HepG2 (cell line): ENCODE data around the gene SOWAHD. TPM values are rescaled to one million over a fixed set of nuclear protein-coding genes. Genes with fewer than 3 reads are reported as not detected.

Source experiments
- ATAC-seq: fragments of 200-7000 bp; cut with Tn5 transposase; 3 replicates; pipeline ENCODE4 v1.9.1; 2020; ENCODE audit warnings: mild to moderate bottlenecking, moderate library complexity
- BruUV-seq: library from RNA; stranded (reverse); fragments of 400-500 nt; replicated peaks from 2 replicates; lab custom pipeline; 2021; lab: Mats Ljungman, UMichigan
- CTCF ChIA-PET: fragments of 300-600 bp; formaldehyde crosslinking; extraction: SDS; loops from one replicate; lab custom pipeline; 2021; ENCODE audit warnings: low total read pairs, inconsistent platforms, low intra/inter-chr PET ratio; lab: Yijun Ruan, JAX
- POLR2A ChIA-PET: fragments of 350-600 bp; sonication (Branson Sonifier 250); formaldehyde crosslinking; loops from one replicate; lab custom pipeline; 2020; ENCODE audit warnings: antibody characterized with exemption, inconsistent platforms; lab: Yijun Ruan, JAX
- DNase-seq: peaks from one replicate; pipeline ENCODE4 v3.0.0-alpha.2; 2015; ENCODE audit warnings: low spot score
- FAIRE-seq: peaks from 3 replicates; lab custom pipeline; 2011; peaks lifted over from hg19 to GRCh38; lab: Jason Lieb, UNC
- H2AFZ ChIP-seq: one replicate; pipeline ENCODE4 v1.6.1; 2011; ENCODE audit warnings: low read length, inconsistent platforms
- H3K27ac ChIP-seq: fragments of 300-600 bp; 3 replicates; pipeline ENCODE4 v1.8.0; 2011; ENCODE audit warnings: mixed run types, mild to moderate bottlenecking, mixed read lengths, low read length, inconsistent platforms; ENCODE audit not compliant: insufficient read depth; ENCODE audit errors: extremely low read length
- H3K27me3 ChIP-seq, 2 experiments: fragments of 200-600 bp in 1 of 2; 2 replicates in 1 of 2; 3 replicates in 1 of 2; pipeline versions ENCODE4 v1.6.0 to v1.8.0; 2011; ENCODE audit warnings: low read length in 2 of 2, mild to moderate bottlenecking in 2 of 2, moderate library complexity in 2 of 2, inconsistent platforms in 1 of 2; ENCODE audit not compliant: insufficient read depth in 2 of 2, control insufficient read depth in 1 of 2
- H3K36me3 ChIP-seq, 2 experiments: fragments of 200-600 bp in 1 of 2; replicated peaks in 1 of 2; 2 replicates in 1 of 2; 3 replicates in 1 of 2; pipeline versions ENCODE4 v1.5.1 to v1.8.0; 2011; ENCODE audit warnings: low read length in 2 of 2, inconsistent platforms in 1 of 2; ENCODE audit not compliant: insufficient read depth in 2 of 2, control insufficient read depth in 1 of 2
- H3K4me1 ChIP-seq: 2 replicates; pipeline ENCODE4 v1.5.1; 2012; ENCODE audit warnings: low read length, inconsistent platforms; ENCODE audit not compliant: insufficient read depth
- H3K4me2 ChIP-seq: 2 replicates; pipeline ENCODE4 v1.6.0; 2011; ENCODE audit warnings: low read depth, low read length, inconsistent platforms
- H3K4me3 ChIP-seq, 3 experiments: fragments of 200-600 bp in 1 of 3; sonication (generic), shearing (Covaris generic) in 1 of 3; replicated peaks in 1 of 3; 2 replicates each; pipeline ENCODE4 v1.5.1; 2011 to 2016; ENCODE audit warnings: low read length in 3 of 3, inconsistent platforms in 2 of 3, low read depth in 2 of 3, mild to moderate bottlenecking in 2 of 3, control low read depth in 1 of 3, mixed read lengths in 1 of 3; ENCODE audit not compliant: insufficient read depth in 1 of 3
- H3K79me2 ChIP-seq: one replicate; pipeline ENCODE4 v1.6.1; 2011; ENCODE audit warnings: low read length, inconsistent platforms; ENCODE audit not compliant: insufficient read depth
- H3K9ac ChIP-seq: 2 replicates; pipeline ENCODE4 v1.6.0; 2011; ENCODE audit warnings: mild to moderate bottlenecking, low read depth, low read length, inconsistent platforms; ENCODE audit not compliant: insufficient read depth
- H3K9me3 ChIP-seq: 2 replicates; pipeline ENCODE4 v1.5.1; 2012; ENCODE audit warnings: mild to moderate bottlenecking, low read length
- H4K20me1 ChIP-seq: 2 replicates; pipeline ENCODE4 v1.6.0; 2011; ENCODE audit warnings: inconsistent platforms, mild to moderate bottlenecking, low read length, moderate library complexity; ENCODE audit not compliant: insufficient read depth
- EED ChIP-seq: sonication (generic); formaldehyde crosslinking; IDR thresholded peaks from 2 replicates; pipeline ENCODE4 v1.5.0; 2020; ENCODE audit warnings: mild to moderate bottlenecking, missing genetic modification reagents
- HNRNPUL1 ChIP-seq: fragments of 200-400 bp; formaldehyde crosslinking; IDR thresholded peaks from 2 replicates; pipeline ENCODE4 v1.6.1; 2017; ENCODE audit warnings: low read depth, mild to moderate bottlenecking, low read length, moderate library complexity
- KAT8 ChIP-seq: IDR thresholded peaks from 2 replicates; pipeline ENCODE4 v1.6.1; 2016; ENCODE audit warnings: missing genetic modification reagents, missing compliant biosample characterization
- SALL2 ChIP-seq: sonication (generic); formaldehyde crosslinking; IDR thresholded peaks from 2 replicates; pipeline ENCODE4 v1.8.1; 2023; ENCODE audit warnings: mild to moderate bottlenecking, missing genetic modification reagents, inconsistent platforms
- ZFP62 ChIP-seq: sonication (generic); formaldehyde crosslinking; IDR thresholded peaks from 2 replicates; pipeline ENCODE4 v1.4.0; 2020; ENCODE audit warnings: missing genetic modification reagents
- ZNF33A ChIP-seq: sonication (generic); formaldehyde crosslinking; IDR thresholded peaks from 2 replicates; pipeline ENCODE4 v1.5.1; 2020; ENCODE audit warnings: missing genetic modification reagents, mild to moderate bottlenecking, moderate library complexity, borderline replicate concordance
- WGBS: methylation state at CpG from one replicate; pipeline ENCODE4 v1.1.6; 2017; ENCODE audit warnings: low lambda C conversion rate; 5-methylcytosine and 5-hydroxymethylcytosine counted together
- in situ Hi-C: cut with HindIII; loops from 2 replicates; pipeline ENCODE4 v1.10.0; 2017; ENCODE audit warnings: low pct_unique_long_range_greater_than_20kb; ENCODE audit not compliant: extremely low pct_ligation_motif_present
- intact Hi-C: fragments of 100-400 bp; cut with micrococcal nuclease; formaldehyde crosslinking; loops from one replicate; pipeline ENCODE4 v1.10.0; 2022; ENCODE audit not compliant: unreplicated experiment
- polyA plus RNA-seq, 8 experiments: library from polyadenylated mRNA; depleted of rRNA in 3 of 8; stranded (reverse) in 7 of 8; unstranded in 1 of 8; fragments of >200 nt; fragmentation: Illumina TruSeq in 4 of 8; extraction: Trizol in 4 of 8; gene quantifications; 2 replicates each; pipeline versions ENCODE4 v1.2.1 to v1.2.3, GENCODE V29; 2011 to 2016; ENCODE audit warnings: low read depth in 4 of 8, missing spikeins in 1 of 8, mixed read lengths in 1 of 8; ENCODE audit not compliant: insufficient read depth in 1 of 8
- total RNA-seq, 5 experiments: library from RNA; depleted of rRNA; stranded (reverse); fragments of >200 nt; fragmentation: Illumina TruSeq; extraction: Trizol; gene quantifications; 2 replicates each; pipeline ENCODE4 v1.2.3, GENCODE V29; 2016; ENCODE audit warnings: low read depth in 1 of 5
- TF ChIP-seq, protein P1 (sequence below): sonication (generic); formaldehyde crosslinking; IDR thresholded peaks from 2 replicates; pipeline ENCODE4 v1.5.0; 2020; ENCODE audit warnings: mild to moderate bottlenecking, missing genetic modification reagents
- TF ChIP-seq, protein P2 (sequence below): sonication (generic); formaldehyde crosslinking; IDR thresholded peaks from 2 replicates; pipeline ENCODE4 v1.5.0; 2020; ENCODE audit warnings: mild to moderate bottlenecking, missing genetic modification reagents, borderline replicate concordance
- TF ChIP-seq, protein P3 (sequence below), 2 experiments: IDR thresholded peaks; 2 replicates each; pipeline ENCODE4 v1.6.1; 2011 to 2012; ENCODE audit warnings: low read length in 2 of 2, borderline replicate concordance in 1 of 2, low read depth in 1 of 2, mild to moderate bottlenecking in 1 of 2, moderate library complexity in 1 of 2
- TF ChIP-seq, protein P4 (sequence below): sonication (generic); formaldehyde crosslinking; IDR thresholded peaks from 2 replicates; pipeline ENCODE4 v1.4.0; 2020; ENCODE audit warnings: missing genetic modification reagents

Gene SOWAHD
- total and polyA plus RNA-seq, 2 of the 13 experiments (the other 11 are each of a cell fraction or from before 2014, with no cell fraction given), result 1.0 to 1.3 TPM

DNA sequence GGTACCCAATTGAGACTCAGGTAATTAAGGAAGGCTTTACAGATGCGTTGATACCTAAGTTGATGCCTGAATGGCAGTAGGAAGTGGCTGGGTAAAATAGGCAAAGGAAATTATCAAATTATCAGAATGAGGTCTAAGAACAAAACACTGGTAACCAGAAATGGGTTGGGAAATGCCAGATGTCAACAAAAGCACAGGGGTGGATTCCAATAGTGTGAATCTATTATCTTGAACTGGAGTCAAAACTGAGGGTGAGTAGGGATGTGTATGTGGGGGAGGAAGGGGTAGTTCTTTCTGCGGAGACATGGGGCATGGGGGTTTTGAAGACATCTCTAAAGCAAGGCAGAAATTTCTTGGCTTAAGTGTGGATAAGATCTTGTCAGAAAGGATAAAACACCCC is 49.5 kb upstream of the SOWAHD start (continued):
- TF ChIP-seq, protein P1, sequence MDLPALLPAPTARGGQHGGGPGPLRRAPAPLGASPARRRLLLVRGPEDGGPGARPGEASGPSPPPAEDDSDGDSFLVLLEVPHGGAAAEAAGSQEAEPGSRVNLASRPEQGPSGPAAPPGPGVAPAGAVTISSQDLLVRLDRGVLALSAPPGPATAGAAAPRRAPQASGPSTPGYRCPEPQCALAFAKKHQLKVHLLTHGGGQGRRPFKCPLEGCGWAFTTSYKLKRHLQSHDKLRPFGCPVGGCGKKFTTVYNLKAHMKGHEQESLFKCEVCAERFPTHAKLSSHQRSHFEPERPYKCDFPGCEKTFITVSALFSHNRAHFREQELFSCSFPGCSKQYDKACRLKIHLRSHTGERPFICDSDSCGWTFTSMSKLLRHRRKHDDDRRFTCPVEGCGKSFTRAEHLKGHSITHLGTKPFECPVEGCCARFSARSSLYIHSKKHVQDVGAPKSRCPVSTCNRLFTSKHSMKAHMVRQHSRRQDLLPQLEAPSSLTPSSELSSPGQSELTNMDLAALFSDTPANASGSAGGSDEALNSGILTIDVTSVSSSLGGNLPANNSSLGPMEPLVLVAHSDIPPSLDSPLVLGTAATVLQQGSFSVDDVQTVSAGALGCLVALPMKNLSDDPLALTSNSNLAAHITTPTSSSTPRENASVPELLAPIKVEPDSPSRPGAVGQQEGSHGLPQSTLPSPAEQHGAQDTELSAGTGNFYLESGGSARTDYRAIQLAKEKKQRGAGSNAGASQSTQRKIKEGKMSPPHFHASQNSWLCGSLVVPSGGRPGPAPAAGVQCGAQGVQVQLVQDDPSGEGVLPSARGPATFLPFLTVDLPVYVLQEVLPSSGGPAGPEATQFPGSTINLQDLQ, result no peak
- TF ChIP-seq, protein P2, sequence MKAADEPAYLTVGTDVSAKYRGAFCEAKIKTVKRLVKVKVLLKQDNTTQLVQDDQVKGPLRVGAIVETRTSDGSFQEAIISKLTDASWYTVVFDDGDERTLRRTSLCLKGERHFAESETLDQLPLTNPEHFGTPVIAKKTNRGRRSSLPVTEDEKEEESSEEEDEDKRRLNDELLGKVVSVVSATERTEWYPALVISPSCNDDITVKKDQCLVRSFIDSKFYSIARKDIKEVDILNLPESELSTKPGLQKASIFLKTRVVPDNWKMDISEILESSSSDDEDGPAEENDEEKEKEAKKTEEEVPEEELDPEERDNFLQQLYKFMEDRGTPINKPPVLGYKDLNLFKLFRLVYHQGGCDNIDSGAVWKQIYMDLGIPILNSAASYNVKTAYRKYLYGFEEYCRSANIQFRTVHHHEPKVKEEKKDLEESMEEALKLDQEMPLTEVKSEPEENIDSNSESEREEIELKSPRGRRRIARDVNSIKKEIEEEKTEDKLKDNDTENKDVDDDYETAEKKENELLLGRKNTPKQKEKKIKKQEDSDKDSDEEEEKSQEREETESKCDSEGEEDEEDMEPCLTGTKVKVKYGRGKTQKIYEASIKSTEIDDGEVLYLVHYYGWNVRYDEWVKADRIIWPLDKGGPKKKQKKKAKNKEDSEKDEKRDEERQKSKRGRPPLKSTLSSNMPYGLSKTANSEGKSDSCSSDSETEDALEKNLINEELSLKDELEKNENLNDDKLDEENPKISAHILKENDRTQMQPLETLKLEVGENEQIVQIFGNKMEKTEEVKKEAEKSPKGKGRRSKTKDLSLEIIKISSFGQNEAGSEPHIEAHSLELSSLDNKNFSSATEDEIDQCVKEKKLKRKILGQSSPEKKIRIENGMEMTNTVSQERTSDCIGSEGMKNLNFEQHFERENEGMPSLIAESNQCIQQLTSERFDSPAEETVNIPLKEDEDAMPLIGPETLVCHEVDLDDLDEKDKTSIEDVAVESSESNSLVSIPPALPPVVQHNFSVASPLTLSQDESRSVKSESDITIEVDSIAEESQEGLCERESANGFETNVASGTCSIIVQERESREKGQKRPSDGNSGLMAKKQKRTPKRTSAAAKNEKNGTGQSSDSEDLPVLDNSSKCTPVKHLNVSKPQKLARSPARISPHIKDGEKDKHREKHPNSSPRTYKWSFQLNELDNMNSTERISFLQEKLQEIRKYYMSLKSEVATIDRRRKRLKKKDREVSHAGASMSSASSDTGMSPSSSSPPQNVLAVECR (CRISPR knock-in tag), result no peak

DNA sequence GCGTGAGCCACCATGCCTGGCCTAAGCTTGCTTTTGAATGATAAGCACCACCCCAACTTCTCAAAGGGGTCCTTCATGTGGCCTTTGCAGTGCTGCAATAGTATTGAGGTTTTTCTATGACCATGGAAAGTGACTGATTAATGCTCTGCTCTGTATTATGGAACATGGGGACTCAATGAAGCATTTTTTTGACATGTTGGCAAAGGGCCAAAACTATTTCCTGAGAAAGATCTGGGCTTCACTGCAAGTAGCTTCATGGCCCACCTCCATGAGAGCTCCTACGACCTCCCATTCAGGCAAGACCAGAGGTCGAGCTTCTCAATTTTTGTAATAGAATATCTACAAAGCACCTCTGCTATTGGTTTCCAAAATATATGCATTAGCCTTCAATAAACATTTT is 48.8 kb upstream of the SOWAHD start:
- no peak overlapping the region for H2AFZ ChIP-seq
- no peak for FAIRE-seq
- ChIA-PET CTCF (no interaction called here), POLR2A (no interaction called here)
- H3K79me2 ChIP-seq, result no peaks in the 10 kb centered on the region
- H4K20me1 ChIP-seq, result no peaks in the 10 kb centered on the region
- no peak overlapping the region for H3K27ac ChIP-seq
- 60% methylated on average over 2 of the region's 3 CpGs for WGBS
- H3K9me3 ChIP-seq, result no peaks in the 10 kb centered on the region
- intact Hi-C loops (no loop called here), in situ Hi-C loops (no loop called here)
- H3K4me2 ChIP-seq, result no peak overlapping the region
- DNase-seq, result no peak
- ATAC-seq, result no peak
- H3K4me3 ChIP-seq, result no peak overlapping the region
- H3K27me3 ChIP-seq, result no peaks in the 10 kb centered on the region
- H3K9ac ChIP-seq, result no peak overlapping the region
- no TSS peak for BruUV-seq
- no peaks in the 10 kb centered on the region for H3K4me1 ChIP-seq
- no peaks in the 10 kb centered on the region for H3K36me3 ChIP-seq
- TF ChIP-seq ZNF33A (CRISPR knock-in tag), result no peak
- TF ChIP-seq, protein P3, sequence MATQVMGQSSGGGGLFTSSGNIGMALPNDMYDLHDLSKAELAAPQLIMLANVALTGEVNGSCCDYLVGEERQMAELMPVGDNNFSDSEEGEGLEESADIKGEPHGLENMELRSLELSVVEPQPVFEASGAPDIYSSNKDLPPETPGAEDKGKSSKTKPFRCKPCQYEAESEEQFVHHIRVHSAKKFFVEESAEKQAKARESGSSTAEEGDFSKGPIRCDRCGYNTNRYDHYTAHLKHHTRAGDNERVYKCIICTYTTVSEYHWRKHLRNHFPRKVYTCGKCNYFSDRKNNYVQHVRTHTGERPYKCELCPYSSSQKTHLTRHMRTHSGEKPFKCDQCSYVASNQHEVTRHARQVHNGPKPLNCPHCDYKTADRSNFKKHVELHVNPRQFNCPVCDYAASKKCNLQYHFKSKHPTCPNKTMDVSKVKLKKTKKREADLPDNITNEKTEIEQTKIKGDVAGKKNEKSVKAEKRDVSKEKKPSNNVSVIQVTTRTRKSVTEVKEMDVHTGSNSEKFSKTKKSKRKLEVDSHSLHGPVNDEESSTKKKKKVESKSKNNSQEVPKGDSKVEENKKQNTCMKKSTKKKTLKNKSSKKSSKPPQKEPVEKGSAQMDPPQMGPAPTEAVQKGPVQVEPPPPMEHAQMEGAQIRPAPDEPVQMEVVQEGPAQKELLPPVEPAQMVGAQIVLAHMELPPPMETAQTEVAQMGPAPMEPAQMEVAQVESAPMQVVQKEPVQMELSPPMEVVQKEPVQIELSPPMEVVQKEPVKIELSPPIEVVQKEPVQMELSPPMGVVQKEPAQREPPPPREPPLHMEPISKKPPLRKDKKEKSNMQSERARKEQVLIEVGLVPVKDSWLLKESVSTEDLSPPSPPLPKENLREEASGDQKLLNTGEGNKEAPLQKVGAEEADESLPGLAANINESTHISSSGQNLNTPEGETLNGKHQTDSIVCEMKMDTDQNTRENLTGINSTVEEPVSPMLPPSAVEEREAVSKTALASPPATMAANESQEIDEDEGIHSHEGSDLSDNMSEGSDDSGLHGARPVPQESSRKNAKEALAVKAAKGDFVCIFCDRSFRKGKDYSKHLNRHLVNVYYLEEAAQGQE (IDR thresholded peaks at IDR 0.05; ENCODE audit: borderline replicate concordance in 1 of 2, low read depth in 1 of 2, low read length in 2 of 2), result no peak
- TF ChIP-seq, protein P4, sequence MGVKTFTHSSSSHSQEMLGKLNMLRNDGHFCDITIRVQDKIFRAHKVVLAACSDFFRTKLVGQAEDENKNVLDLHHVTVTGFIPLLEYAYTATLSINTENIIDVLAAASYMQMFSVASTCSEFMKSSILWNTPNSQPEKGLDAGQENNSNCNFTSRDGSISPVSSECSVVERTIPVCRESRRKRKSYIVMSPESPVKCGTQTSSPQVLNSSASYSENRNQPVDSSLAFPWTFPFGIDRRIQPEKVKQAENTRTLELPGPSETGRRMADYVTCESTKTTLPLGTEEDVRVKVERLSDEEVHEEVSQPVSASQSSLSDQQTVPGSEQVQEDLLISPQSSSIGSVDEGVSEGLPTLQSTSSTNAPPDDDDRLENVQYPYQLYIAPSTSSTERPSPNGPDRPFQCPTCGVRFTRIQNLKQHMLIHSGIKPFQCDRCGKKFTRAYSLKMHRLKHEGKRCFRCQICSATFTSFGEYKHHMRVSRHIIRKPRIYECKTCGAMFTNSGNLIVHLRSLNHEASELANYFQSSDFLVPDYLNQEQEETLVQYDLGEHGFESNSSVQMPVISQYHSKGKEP (CRISPR knock-in tag), result no peak
- no peak for TF ChIP-seq KAT8 (CRISPR knock-in tag)
- TF ChIP-seq SALL2, result no peak
- no peak for TF ChIP-seq HNRNPUL1
- no peak for TF ChIP-seq EED (CRISPR knock-in tag)
- no peak for TF ChIP-seq ZFP62
